HG03159 (cell line): ENCODE measurements around the gene GLIS1.

Experiments used
- ATAC-seq: cut with Tn5 transposase; IDR thresholded peaks from one replicate; pipeline ENCODE4 v1.9.1; 2021; ENCODE audit warnings: mild to moderate bottlenecking, moderate library complexity; ENCODE audit not compliant: unreplicated experiment

The GLIS1 gene

GRCh38 chr1:53583021-53583867, 155.7 kb downstream of the GLIS1 start:
- no peak for ATAC-seq

- ATAC-seq: no peak
These were observed 156.5 kb downstream of the GLIS1 start for GRCh38 chr1:53582211-53583020.

GRCh38 chr1:53581476-53581875, 157.5 kb downstream of the GLIS1 start:
- no peak for ATAC-seq

DNA sequence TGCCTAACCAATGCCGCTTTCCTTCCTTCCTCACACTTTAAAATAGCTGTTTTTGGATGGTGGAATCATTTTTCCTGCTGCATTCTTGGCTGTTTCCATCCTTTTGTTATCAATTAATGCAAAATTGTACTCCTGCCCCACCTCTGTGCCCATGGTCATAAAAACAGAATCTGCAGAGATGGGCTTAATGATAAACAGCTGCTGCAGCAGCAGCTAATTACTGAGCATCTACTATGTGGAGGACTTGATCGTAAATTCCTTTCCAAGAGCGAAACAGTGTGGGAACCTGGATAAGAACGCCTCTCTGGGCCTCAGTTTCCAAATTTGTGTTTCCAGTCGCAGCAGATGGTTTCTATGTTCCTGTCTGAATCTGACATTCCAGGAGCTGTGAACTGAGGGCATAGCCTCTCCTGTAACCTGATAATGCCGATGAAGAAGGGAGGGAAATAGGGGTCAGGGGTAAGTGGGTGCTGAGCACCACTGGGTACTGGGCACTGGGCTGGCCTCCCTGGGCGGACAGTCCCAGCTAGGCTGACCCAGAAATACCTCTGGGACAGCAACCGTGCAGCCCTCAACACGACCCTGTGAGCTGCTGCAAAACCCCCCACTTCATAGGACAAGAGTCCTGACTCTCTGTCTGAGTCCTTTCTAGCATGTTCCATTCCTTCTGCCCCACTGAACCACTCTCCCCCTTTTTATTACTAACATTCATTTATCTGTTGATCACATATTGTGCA, 158.1 kb downstream of the GLIS1 start:
- ATAC-seq: no peak

- ATAC-seq: no peak
These were observed 159.0 kb downstream of the GLIS1 start for GRCh38 chr1:53580009-53580400.

- no peak for ATAC-seq
These were observed 159.5 kb downstream of the GLIS1 start for GRCh38 chr1:53579221-53580008.

- no peak for ATAC-seq
These were observed 160.6 kb downstream of the GLIS1 start for GRCh38 chr1:53578358-53578757.

GRCh38 chr1:53577761-53578100, 161.2 kb downstream of the GLIS1 start:
- no peak for ATAC-seq

- no peak for ATAC-seq
These were observed 161.9 kb downstream of the GLIS1 start for GRCh38 chr1:53576866-53577760.

- no peak for ATAC-seq
These were observed 162.6 kb downstream of the GLIS1 start for GRCh38 chr1:53576381-53576801.

DNA sequence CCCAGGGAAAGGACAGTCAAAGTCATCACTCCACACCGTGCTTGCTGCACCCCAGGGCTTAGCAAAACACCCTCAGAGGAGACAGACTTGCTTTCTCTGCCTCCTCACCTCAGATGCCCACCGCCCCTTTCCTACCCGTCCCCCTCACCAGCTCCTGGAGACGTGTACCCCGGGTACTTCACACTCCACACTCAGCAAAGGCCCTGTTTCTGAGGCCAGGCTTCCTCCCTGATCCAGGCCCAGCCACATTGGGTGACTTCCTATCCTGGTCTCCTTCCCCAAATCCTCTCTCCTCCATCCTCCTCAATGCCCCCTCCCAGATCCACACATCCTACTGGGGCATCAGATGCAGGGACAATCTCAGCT, 163.0 kb downstream of the GLIS1 start:
- no peak for ATAC-seq

GRCh38 chr1:53575141-53575954, 163.6 kb downstream of the GLIS1 start:
- no peak for ATAC-seq

- ATAC-seq: no peak
These were observed 164.3 kb downstream of the GLIS1 start for GRCh38 chr1:53574621-53575020.

- ATAC-seq: no peak
These were observed 165.0 kb downstream of the GLIS1 start for GRCh38 chr1:53573931-53574330.

DNA sequence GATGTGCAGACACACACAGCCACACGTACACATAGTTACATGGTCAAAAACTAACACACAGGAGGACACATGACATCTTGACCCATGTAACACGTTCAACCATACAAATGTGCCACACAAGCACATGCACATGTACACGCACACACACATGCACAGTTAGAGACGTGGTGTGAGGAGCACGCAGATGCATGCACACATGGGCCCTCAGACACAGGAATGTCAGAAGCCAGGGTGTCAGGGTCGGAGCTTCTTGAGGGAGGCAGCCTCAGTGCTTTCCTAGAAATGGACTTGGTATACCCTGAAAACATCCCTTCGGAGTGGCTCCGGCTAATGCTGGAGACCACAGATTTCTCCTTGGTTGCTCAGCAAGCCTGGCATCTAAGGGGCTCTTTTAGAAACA, 165.4 kb downstream of the GLIS1 start:
- ATAC-seq: no peak

- ATAC-seq: no peak
These were observed 166.2 kb downstream of the GLIS1 start for GRCh38 chr1:53572815-53573173.

GRCh38 chr1:53572065-53572814, 166.7 kb downstream of the GLIS1 start:
- no peak for ATAC-seq

GRCh38 chr1:53568540-53568939, 170.4 kb downstream of the GLIS1 start:
- ATAC-seq: no peak
